Liver (tissue), 3 donors: ENCODE data around the gene LSM10.

Experiments
- HNF4A ChIP-seq, 2 donors: conservative IDR thresholded peaks; 2 replicates each; pipeline ENCODE4 v1.6.1; 2016; ENCODE audit warnings: antibody characterized with exemption in 2 of 2, mild to moderate bottlenecking in 2 of 2
- JUND ChIP-seq, 2 donors: IDR thresholded peaks; 2 replicates each; pipeline ENCODE4 v1.6.1; 2016; ENCODE audit warnings: antibody characterized with exemption in 2 of 2
- MAX ChIP-seq: IDR thresholded peaks from 2 replicates; pipeline ENCODE4 v1.6.1; 2016; ENCODE audit warnings: antibody characterized with exemption
- NR2F2 ChIP-seq: IDR thresholded peaks from 2 replicates; pipeline ENCODE4 v1.6.1; 2016; ENCODE audit warnings: antibody characterized with exemption
- RAD21 ChIP-seq, 2 donors: IDR thresholded peaks; 2 replicates each; pipeline ENCODE4 v1.6.1; 2016; ENCODE audit warnings: antibody characterized with exemption in 2 of 2, mild to moderate bottlenecking in 2 of 2
- TAF1 ChIP-seq: conservative IDR thresholded peaks from 2 replicates; pipeline ENCODE4 v1.6.1; 2016; ENCODE audit warnings: antibody characterized with exemption, mild to moderate bottlenecking
- YY1 ChIP-seq: IDR thresholded peaks from 2 replicates; pipeline ENCODE4 v1.6.1; 2016; ENCODE audit warnings: antibody characterized with exemption, mild to moderate bottlenecking
- TF ChIP-seq, protein P1 (sequence below): fragments of 150-350 bp; IDR thresholded peaks from 2 replicates; pipeline ENCODE4 v1.5.1; 2017; ENCODE audit warnings: improper control_type of control experiment, low read depth, low read length; ENCODE audit not compliant: missing input control
- TF ChIP-seq, protein P2 (sequence below): IDR thresholded peaks from 2 replicates; pipeline ENCODE4 v1.6.1; 2016; ENCODE audit warnings: antibody characterized with exemption
- TF ChIP-seq, protein P3 (sequence below): IDR thresholded peaks from 2 replicates; pipeline ENCODE4 v1.6.1; 2016; ENCODE audit warnings: antibody characterized with exemption
- donor health status: healthy.
- donor health status: healthy.

GRCh38 chr1:36402504-36402890 is 4.8 kb upstream of the LSM10 start:
- TF ChIP-seq, protein P1, sequence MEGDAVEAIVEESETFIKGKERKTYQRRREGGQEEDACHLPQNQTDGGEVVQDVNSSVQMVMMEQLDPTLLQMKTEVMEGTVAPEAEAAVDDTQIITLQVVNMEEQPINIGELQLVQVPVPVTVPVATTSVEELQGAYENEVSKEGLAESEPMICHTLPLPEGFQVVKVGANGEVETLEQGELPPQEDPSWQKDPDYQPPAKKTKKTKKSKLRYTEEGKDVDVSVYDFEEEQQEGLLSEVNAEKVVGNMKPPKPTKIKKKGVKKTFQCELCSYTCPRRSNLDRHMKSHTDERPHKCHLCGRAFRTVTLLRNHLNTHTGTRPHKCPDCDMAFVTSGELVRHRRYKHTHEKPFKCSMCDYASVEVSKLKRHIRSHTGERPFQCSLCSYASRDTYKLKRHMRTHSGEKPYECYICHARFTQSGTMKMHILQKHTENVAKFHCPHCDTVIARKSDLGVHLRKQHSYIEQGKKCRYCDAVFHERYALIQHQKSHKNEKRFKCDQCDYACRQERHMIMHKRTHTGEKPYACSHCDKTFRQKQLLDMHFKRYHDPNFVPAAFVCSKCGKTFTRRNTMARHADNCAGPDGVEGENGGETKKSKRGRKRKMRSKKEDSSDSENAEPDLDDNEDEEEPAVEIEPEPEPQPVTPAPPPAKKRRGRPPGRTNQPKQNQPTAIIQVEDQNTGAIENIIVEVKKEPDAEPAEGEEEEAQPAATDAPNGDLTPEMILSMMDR, result no peak
- TF ChIP-seq YY1, result no peak
- no peak for TF ChIP-seq MAX
- no peak for TF ChIP-seq JUND (IDR thresholded peaks at IDR 0.05)
- TF ChIP-seq, protein P2, sequence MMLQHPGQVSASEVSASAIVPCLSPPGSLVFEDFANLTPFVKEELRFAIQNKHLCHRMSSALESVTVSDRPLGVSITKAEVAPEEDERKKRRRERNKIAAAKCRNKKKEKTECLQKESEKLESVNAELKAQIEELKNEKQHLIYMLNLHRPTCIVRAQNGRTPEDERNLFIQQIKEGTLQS, result no peak
- no peak for TF ChIP-seq HNF4A (conservative IDR thresholded peaks at IDR 0.05)
- TF ChIP-seq, protein P3, sequence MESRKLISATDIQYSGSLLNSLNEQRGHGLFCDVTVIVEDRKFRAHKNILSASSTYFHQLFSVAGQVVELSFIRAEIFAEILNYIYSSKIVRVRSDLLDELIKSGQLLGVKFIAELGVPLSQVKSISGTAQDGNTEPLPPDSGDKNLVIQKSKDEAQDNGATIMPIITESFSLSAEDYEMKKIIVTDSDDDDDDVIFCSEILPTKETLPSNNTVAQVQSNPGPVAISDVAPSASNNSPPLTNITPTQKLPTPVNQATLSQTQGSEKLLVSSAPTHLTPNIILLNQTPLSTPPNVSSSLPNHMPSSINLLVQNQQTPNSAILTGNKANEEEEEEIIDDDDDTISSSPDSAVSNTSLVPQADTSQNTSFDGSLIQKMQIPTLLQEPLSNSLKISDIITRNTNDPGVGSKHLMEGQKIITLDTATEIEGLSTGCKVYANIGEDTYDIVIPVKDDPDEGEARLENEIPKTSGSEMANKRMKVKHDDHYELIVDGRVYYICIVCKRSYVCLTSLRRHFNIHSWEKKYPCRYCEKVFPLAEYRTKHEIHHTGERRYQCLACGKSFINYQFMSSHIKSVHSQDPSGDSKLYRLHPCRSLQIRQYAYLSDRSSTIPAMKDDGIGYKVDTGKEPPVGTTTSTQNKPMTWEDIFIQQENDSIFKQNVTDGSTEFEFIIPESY, result no peak
- TF ChIP-seq RAD21 (IDR thresholded peaks at IDR 0.05), result no peak
- TF ChIP-seq NR2F2, result no peak
- no peak for TF ChIP-seq TAF1
